OCI-LY3 (cell line): ENCODE measurements around the gene KIT.

Experiments used
- EZH2phosphoT487 ChIP-seq: fragments of 200-600 bp; shearing (Covaris generic); IDR thresholded peaks from 2 replicates; pipeline ENCODE4 v1.6.1; 2018; ENCODE audit warnings: antibody characterized with exemption, mixed run types, low read depth
- TF ChIP-seq, protein P1 (sequence below): fragments of 200-600, 300-600 bp; sonication (generic); IDR thresholded peaks from 2 replicates; pipeline ENCODE4 v1.5.1; 2014; ENCODE audit warnings: antibody characterized with exemption, low read length, low read depth

DNA sequence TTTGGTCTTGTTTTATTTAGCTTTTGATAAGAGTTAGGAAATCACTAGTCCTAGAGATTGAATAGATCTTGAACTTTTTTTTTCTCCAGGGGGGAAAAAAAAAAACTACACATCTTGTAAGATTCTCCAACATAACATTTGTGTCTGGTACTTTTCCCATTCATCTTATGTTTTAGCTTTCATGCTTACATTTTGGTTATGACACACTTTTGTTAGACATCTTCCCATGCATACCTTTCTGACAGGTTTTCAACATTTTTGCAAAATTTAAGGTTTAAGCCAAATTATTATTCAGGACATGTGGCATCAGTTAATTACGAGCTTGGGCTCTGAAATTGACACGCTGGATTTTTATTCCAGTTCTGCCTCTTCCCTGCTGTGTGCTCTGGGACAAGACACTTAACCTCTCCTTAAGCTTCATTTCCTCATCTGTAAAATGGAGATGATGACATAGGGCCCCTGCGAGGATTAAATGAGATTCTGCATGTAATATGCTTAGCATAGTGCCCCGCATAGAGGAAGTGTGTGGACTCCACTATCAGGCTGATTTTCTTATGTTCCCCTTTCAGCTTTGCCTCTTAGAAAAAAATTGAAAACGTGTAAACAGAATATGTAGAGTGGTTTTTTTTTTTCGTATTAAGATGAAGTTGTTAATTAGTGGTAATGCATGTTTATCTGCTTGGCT is 5.3 kb downstream of the KIT start:
- TF ChIP-seq, protein P1, sequence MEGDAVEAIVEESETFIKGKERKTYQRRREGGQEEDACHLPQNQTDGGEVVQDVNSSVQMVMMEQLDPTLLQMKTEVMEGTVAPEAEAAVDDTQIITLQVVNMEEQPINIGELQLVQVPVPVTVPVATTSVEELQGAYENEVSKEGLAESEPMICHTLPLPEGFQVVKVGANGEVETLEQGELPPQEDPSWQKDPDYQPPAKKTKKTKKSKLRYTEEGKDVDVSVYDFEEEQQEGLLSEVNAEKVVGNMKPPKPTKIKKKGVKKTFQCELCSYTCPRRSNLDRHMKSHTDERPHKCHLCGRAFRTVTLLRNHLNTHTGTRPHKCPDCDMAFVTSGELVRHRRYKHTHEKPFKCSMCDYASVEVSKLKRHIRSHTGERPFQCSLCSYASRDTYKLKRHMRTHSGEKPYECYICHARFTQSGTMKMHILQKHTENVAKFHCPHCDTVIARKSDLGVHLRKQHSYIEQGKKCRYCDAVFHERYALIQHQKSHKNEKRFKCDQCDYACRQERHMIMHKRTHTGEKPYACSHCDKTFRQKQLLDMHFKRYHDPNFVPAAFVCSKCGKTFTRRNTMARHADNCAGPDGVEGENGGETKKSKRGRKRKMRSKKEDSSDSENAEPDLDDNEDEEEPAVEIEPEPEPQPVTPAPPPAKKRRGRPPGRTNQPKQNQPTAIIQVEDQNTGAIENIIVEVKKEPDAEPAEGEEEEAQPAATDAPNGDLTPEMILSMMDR, result no peak
- no peak for TF ChIP-seq EZH2phosphoT487
